HG03354 (cell line): Measurements from ENCODE around the gene LRRTM3.

Experiments
- ATAC-seq: cut with Tn5 transposase; IDR thresholded peaks from one replicate; pipeline ENCODE4 v1.9.1; 2021; ENCODE audit warnings: mild to moderate bottlenecking; ENCODE audit not compliant: unreplicated experiment, poor library complexity, severe bottlenecking

LRRTM3 gene

DNA sequence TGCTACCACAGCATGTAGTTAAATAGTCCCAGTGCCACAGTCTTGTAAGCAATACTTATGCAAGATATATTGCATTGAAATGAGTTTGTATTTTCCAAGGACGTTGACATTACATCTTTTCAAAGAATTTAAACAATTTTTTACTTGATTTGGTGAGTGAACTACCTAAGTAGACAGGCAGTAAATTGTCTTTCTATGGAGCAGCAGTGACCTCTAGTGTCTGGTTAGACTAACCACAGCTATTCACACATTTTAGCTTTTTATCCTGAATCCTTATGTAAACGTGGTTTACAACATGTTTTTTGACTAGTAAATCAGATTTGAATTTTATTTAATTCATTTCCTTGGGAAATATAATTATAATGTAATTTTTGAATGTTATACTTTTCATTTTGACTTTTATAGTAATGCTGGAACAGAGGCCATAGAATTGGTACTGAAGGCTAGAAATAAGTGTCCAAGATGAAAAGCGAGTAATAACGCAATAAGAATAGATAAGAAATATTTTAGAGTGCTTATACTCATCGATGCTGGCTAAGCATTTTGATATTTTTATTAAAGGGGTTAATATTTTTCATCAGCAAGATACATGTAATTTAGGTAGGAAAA lies 5.6 kb downstream of the LRRTM3 start:
- peak; percentile 84 for ATAC-seq

DNA sequence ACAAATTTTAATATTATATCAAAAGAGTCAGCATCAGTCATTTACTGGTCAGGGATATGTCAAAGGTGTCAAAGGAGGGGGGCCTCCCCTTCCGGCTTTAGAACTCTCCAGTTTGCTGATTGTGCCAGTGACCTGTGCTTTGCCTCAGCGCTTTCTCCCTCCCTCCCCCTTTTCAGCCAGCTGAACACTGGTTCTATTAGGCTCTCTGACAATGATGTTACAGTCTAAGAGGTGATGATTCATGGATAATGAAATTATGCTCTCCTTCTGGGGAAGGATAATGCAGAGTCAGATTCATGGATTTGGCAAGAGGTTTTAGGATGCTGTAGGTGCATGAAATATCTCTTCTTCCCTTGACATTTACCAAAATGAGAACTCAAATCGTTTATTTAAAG lies 6.1 kb downstream of the LRRTM3 start:
- no peak for ATAC-seq

DNA sequence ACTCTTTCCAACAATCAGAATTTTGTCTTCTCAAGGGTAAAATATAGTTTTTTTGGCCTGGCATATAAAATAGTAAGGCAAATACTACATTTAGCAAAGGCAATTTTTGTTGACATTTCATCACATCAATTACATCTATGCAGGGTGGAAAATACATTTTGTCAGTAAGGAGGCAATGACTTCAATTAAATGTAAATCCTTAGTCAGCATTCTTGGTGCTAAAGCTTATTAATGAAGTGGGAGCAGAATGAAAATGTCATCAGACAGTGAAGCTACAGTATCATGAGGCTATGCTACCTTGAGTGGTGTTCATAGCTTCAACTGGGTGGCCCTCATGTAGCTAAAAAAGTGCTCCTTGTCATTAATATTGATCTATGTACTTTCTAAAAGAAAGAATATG lies 8.9 kb downstream of the LRRTM3 start:
- no peak for ATAC-seq

DNA sequence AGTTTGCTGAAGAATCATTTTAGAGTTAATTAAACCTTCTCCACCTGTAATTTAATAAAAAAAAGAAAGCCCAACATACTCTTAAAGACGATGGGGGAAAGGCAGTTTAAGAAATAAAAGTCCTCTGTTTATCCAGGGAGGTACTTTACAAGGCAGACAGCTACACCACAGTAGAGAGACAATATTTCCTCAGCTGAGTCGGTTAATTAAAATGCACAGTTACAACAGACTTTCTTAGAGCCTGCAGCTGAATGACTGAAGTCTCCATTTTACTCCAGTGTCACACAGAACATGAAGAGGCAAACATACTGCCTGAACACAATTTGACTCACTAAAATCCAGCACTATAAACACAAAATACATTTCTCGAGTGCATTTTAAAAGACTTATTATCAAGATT lies 15.1 kb downstream of the LRRTM3 start:
- ATAC-seq: no peak

DNA sequence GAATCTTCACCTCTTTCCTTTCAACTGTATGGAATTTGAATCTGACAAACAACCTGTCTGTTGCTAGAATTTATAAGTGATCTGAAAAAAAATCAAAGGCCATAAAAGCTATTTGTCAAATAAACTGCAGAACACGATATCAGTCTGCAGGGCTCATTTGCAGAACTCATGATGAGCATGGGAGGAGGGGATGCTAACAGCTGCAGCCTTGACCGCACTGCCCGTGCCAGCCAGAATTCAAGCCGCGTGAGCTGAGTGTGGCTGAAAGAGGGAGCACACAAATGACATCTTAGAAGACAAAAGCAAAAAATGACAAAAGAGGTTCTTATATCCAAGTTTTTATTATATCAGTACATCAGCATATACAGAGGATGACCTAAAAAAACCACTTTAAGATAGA lies 15.7 kb downstream of the LRRTM3 start:
- ATAC-seq: no peak

DNA sequence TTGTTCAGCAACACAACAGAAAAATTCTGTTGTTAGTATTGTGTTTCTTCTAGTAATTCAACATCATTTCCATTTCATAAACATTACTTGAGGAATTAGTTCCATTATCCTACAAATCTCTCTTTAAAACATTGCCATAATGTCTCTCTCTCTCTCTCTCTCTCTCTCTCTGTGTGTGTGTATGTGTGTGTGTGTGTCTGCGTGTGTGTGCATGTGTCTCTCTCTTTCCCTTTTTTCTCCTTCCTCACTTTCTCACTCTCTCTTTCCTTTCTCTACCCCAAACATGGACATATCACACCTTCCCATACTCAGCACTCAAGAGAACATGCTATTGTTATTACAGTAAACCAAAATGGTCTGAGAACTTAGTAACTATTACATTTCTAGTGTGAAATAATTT lies 16.6 kb downstream of the LRRTM3 start:
- ATAC-seq: no peak

DNA sequence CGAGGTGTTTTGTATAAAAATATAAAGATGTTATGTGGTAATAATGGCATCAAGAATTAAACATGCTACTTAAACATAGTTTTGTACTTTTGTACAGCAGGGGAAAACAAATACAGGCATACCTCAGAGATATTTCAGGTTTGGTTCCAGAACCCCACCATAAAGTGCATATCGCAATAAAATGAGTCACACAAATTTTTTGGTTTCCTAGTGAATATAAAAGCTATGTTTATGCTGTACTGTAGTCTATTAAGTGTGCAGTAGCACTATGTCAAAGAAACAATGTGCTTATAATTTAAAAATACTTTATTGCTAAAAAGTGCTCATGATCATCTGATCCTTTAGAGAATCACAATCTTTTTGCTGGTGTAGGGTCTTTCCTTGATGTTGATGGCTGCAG lies 17.8 kb downstream of the LRRTM3 start:
- no peak for ATAC-seq

DNA sequence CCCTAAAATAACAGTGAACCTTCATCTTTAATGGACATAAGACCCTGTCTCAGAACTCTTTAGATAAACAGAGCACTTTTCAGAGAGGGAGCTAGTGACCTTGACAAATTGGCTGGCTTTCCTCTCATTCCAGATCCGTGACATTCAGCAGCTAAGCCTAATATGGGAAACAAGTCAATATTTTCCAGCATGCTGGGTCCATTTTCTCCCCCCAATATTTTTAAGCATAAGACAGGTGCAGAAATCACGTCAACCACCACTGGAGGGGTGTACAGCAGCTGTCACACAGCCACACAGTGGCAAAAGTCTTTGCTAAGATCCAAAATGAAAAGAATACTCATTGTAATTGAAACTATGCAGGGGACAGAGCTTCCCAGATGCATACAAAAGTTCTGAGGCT lies 26.1 kb downstream of the LRRTM3 start:
- ATAC-seq: no peak

DNA sequence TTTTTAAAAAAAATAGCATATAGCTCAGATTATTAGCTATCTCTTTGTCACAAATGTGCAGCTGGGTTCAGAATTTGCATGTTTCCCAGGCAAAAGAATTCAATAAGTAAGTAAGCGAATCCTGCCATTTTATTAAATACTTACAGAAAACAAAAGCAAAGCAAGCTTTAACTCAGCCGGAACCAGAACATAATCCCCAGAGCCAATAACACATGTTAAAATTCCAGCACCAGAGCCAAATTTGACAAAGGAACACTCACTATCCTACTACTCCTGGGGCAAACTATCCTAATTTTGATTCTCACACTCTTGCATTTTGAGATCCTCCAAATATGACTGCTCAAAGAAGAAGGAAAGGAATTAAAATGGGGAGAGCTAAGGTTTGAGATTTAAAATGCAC lies 32.6 kb downstream of the LRRTM3 start:
- ATAC-seq: no peak

DNA sequence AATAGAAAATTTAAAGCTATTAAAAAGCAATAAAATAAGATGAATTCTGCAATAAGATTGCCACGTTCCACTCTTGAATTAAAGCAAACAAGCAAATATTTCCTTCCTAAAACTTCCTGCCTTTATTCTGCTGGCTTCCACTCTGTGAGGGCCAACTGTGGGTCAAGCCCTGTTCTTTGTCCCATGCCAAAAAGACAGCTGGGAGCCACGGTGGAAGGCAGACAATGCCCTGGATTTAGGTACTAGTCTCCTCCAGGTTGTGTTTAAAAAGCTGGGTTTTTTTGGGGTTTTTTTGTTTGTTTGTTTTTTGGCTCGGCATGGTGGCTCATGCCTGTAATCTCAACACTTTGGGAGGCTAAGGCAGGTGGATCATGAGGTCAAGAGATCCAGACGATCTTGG lies 39.1 kb downstream of the LRRTM3 start:
- ATAC-seq: no peak

DNA sequence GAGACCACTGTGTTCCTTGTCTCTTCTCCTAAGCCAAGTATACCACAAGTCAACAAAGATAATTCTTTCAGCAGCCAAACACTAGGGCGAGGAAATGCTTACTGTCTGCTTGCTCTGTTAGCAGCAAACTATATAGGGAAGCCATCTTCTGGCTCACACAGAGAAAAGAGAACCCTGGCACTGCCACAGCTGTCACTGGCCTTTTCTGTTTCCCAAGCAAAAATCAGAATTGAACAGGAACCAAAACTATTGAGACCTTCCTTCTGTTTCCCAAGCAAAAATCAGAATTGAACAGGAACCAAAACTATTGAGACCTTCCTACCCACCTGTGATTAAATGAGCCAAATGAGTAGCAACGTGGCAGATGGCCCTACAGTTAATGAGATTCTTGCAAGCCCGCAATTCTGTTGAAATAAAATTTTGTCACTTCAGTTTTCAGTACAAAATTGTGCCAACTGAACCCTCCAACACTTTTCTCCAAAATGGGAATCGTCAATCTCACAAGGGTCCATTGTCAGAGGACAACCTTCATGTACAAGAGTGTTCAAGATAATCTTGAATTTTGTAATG lies 54.5 kb downstream of the LRRTM3 start:
- ATAC-seq: no peak

DNA sequence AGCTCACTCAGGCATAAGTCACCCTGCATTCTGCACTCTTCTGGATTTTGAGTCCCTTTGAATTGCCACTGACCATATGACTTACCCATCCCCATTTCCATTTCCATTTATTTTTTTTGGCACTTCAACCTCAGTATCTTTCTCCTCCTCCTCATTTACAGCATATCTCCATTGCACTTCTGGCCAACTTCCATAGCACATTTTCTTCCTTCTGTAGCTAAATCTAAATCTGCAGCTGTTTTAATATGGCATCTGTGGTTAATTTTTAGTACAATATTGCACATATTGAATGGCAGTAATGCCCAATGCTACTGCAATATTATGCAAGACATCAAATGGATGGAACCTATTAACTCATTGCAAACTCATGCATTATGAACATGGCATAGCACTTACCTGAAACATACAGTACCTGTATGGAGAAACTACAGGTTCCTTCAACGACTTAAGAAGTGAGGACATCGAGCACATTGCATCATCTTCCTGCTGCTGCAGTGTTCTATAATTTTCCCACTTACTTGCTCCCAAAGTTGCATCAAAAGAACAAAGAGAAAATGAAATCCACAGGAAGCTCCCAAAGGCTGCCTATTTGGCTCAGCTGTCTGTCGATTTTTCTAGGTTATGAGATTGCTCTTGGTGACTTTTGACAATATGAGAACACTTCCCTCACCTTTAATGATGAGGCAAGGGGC lies 55.7 kb downstream of the LRRTM3 start:
- no peak for ATAC-seq

DNA sequence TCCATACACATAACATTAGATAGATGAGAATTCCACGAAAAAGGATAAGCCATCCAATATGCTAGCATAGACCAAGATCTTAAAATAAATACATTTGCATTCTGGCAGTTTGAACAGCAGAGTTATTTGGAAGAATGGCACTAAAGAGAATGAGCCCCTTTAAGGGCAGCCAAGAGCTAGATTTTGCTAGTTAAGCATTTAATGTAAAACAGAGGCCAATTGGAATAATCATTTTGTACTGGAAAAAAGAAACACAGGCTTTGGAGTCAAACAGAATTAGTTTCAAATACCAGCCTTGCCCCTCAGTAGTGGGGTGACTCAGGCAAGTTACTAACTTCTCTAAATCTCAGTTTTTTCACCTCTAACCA lies 56.2 kb downstream of the LRRTM3 start:
- no peak for ATAC-seq

DNA sequence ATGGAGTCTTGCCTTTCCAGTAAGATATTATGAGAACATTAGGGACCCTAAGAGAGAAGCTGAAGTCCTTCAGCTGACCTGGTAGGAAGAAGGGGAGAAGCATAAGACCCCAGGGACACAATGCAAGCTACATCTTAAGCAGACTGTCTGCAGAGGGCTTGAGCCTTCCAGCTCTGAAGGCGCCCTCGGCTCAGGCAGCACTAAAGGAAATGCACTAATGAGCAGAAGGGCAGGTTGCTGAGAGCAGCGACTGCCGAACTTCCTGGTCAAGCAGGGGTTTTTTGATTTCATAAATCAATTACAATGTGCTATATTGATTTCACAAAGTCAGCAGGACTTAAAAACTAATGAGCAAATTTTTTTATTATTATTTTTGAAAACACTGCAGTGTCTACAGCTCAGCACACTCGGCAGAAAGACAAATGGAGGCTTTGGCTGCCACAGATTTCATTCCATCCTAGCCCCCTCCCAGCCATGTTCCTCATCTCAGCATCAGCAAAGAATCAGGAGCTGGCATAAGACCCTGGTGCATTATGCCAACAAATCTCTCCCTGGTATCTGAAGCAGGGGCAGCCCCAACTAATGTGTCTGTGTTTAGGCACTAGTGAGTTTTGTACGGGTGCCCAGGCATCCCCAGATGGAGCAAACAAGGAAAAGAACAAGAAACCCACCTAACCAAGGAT lies 57.1 kb downstream of the LRRTM3 start:
- peak; percentile 51 for ATAC-seq

DNA sequence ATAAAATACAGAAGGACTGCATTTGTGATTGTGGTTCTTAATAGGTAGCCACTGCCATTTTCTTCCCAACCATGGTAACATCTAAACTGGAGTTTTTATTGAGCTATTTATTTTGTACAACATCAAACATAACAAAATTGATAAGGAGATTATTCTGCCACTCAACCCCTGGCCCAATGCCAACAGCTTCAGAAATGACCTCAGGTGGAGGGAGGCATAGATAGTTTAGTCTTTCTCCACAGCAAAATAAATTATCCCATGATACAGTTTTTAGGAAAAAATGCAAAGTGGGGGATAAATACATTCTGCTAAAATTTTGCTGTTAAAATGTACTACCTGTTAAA lies 57.6 kb downstream of the LRRTM3 start:
- ATAC-seq: no peak

DNA sequence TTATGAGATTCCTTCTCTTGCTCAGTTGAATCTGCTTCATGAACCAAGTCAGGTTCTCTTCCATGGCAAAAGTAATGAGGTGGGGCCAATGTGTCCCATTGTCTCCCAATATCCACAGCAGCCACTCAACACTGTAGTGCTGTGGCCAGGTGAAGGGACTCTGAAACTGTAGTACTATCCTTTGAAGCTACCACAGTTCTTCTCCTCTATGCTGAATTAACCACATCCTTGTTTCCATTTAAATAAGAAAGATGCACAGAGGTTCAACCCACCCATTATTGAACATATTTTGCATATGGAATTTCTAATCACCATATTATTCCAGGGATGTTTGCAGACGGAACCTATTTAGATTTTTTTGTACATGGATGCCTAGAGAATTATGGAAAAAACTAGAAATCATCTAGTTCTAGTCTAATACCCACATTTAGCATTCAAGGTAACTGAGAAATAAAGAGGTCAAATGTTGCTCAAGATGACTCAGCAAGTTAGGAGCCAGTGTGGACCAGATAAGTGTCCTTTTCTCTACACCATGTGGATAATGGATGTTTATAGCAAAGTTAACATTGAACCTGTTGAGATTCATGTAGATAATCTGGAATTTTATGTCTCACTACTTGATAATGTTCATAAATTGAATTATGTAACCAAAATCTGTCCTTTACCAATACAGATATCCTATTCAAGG lies 64.5 kb downstream of the LRRTM3 start:
- ATAC-seq: no peak

DNA sequence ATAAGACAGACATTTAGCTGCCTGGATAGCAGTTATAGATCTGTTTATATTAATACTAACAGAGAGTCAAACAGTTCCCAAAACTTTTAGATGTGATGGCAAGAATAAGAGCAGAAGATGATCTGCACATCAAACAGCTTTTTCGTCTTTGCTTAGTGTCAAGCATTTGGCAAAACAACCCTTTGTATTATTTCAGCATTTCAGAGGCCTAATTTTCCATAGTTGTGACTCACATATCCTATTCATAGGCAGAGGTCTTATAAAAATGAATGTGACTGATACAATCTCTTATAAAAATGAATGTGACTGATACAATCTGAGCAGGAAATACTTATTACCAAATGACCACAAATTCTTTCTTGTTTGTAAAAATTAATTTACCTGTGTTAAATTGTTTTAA lies 71.2 kb downstream of the LRRTM3 start:
- ATAC-seq: no peak

DNA sequence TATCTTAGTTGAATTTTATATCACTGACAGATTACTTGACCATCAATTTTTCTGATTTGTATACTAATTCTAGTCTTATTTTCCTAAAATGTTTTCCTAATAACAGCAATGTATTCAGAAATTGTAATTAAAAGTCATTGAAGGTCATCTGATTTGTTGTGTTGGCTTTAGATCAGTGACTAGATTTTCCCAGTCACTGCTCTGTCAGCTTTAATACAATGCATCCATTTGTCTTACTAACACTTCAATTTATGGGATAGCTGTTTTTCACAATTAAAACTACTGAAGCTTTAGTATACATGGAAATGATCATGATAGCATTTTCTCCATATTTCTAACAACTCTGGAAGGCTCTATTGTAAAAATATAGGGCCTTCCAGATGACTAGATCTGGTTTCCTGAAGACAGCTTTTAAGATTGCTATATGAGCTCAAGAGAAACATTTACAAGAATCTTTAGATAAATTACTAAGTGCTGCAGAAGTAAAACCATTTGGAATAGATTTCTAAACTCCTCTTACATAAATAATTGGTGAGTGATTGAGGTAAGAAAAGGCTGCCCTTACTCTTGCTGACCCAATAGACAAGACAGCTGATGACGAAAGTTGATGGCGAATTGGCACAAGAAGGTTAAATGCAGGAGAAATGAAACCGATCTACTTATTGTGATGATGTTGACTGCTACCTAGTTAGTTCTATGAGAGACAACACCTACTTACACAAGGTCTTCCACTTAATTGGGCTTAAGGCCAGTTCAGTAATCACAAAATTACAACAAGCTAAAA lies 74.1 kb downstream of the LRRTM3 start:
- ATAC-seq: no peak

DNA sequence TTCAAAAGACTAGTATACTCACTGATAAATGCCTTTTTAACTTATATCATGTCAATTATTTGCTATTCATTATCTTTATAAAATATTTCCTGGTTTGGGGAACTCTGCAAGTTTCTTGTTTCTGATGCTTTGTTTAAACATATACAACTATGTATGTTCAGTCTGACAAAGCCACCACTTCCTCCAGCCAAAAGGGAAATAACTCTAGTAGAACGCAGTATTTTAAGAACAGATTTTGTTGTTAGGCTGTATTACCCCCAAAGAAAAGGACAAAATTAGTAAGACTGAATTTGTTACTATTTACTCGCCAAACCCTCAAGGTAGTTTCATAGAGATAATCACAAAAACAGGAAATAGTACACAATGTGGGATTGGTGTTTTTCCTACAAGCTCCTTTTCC lies 78.9 kb downstream of the LRRTM3 start:
- ATAC-seq: no peak

DNA sequence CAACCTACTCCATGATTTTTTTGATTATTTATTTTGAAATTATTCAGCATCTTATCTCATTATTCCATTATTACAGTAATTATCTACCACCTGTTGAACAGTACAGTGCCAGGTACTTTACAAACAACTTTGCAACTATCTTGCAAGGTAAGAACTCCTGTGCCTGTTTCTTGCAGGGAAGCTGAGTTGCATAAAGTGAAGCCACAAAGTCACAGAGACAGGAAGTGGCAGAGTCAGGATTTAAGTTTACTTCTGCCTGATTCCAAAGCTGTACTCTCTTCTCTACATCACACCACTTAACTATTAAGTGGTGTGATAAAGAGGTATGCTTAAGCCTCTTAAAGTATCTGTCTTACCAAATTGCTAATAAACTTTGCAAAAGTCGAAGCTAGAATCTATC lies 80.1 kb downstream of the LRRTM3 start:
- ATAC-seq: no peak
